ENCODE results near the gene ABHD12. TPM values are rescaled to one million over a fixed set of nuclear protein-coding genes. Genes with fewer than 3 reads are reported as not detected.

Gene ABHD12
- total RNA-seq, 2 donors from 2014 or later: 12.5 to 22.7 TPM

- ATAC-seq (no peak), DNase-seq (no peak)
- Mint-ChIP-seq H3K4me3 (no peak overlapping the region), H3K27me3 (no peaks in the 10 kb centered on the region), H3K36me3 (ENCODE audit: low read depth) (peaks cover 2% of the 10 kb centered on the region), H3K4me1 (peaks cover 6% of the 10 kb centered on the region), H3K27ac (no peak overlapping the region)
- no peaks in the 10 kb centered on the region for H3K9me3 ChIP-seq (ENCODE audit: control insufficient read depth, low read length, poor library complexity, severe bottlenecking)
Measured at GRCh38 chr20:25257756-25258475, 132.7 kb downstream of the ABHD12 start.

GRCh38 chr20:25257130-25257529 lies 133.5 kb downstream of the ABHD12 start:
- Mint-ChIP-seq H3K4me1 (peaks cover 8% of the 10 kb centered on the region), H3K27ac (no peak overlapping the region), H3K27me3 (no peaks in the 10 kb centered on the region), H3K36me3 (ENCODE audit: low read depth) (peaks cover 2% of the 10 kb centered on the region), H3K4me3 (no peak overlapping the region)
- ATAC-seq (no peak), DNase-seq (no peak)
- no peaks in the 10 kb centered on the region for H3K9me3 ChIP-seq (ENCODE audit: control insufficient read depth, low read length, poor library complexity, severe bottlenecking)

GRCh38 chr20:25256226-25256859 lies 134.3 kb downstream of the ABHD12 start:
- Mint-ChIP-seq H3K27ac (no peak overlapping the region), H3K4me1 (peaks cover 11% of the 10 kb centered on the region), H3K27me3 (no peaks in the 10 kb centered on the region), H3K4me3 (no peak overlapping the region), H3K36me3 (ENCODE audit: low read depth) (peaks cover 2% of the 10 kb centered on the region)
- no peaks in the 10 kb centered on the region for H3K9me3 ChIP-seq (ENCODE audit: control insufficient read depth, low read length, poor library complexity, severe bottlenecking)
- ATAC-seq (no peak), DNase-seq (no peak)

GRCh38 chr20:25254986-25255680 lies 135.5 kb downstream of the ABHD12 start:
- Mint-ChIP-seq H3K27ac (no peak overlapping the region), H3K36me3 (ENCODE audit: low read depth) (peaks cover 2% of the 10 kb centered on the region), H3K4me3 (no peak overlapping the region), H3K4me1 (peaks cover 18% of the 10 kb centered on the region), H3K27me3 (no peaks in the 10 kb centered on the region)
- no peak for DNase-seq
- no peaks in the 10 kb centered on the region for H3K9me3 ChIP-seq (ENCODE audit: control insufficient read depth, low read length, poor library complexity, severe bottlenecking)
- no peak for ATAC-seq

GRCh38 chr20:25254571-25254970 lies 136.1 kb downstream of the ABHD12 start:
- H3K4me3 Mint-ChIP-seq: no peak overlapping the region
- peaks cover 17% of the 10 kb centered on the region for H3K4me1 Mint-ChIP-seq
- ATAC-seq (no peak), DNase-seq (no peak)
- peaks cover 2% of the 10 kb centered on the region for H3K36me3 Mint-ChIP-seq (ENCODE audit: low read depth)
- no peak overlapping the region for H3K27ac Mint-ChIP-seq
- H3K9me3 ChIP-seq (ENCODE audit: control insufficient read depth, low read length, poor library complexity, severe bottlenecking): no peaks in the 10 kb centered on the region
- no peaks in the 10 kb centered on the region for H3K27me3 Mint-ChIP-seq

DNA sequence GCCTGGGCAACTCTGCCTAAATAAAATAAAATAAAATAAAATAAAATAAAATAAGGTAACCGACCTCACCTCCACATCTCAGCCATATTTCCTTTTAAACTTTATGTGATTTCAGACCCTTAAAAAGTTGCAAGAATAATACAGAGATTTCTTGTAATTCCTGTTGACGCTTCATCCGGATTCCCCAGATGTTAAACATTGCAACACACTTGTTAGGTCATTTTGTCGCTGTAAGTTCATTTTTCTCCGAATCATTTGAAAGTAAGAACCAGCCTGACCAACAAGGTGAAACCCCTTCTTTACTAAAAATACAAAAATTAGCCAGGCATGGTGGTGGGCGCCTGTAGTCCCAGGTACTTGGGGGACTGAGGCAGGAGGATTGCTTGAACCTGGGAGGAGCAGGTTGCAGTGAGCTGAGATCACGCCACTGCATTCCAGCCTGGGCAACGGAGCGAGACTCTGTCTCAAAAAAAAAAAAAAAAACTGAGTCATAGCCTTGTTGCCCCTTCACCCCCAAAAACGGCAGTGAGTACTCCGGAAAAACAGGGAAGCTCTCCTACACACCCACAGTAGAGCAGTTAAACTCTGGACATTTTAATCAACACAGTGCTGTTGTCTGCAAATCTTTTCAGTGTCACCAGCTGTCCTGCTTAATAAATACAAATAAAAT lies 136.9 kb downstream of the ABHD12 start:
- peaks cover 23% of the 10 kb centered on the region for H3K4me1 Mint-ChIP-seq
- H3K4me3 Mint-ChIP-seq: no peak overlapping the region
- no peaks in the 10 kb centered on the region for H3K27me3 Mint-ChIP-seq
- H3K9me3 ChIP-seq (ENCODE audit: control insufficient read depth, low read length, poor library complexity, severe bottlenecking): no peaks in the 10 kb centered on the region
- ATAC-seq (no peak), DNase-seq (no peak)
- H3K36me3 Mint-ChIP-seq (ENCODE audit: low read depth): peaks cover 1% of the 10 kb centered on the region
- no peak overlapping the region for H3K27ac Mint-ChIP-seq

DNA sequence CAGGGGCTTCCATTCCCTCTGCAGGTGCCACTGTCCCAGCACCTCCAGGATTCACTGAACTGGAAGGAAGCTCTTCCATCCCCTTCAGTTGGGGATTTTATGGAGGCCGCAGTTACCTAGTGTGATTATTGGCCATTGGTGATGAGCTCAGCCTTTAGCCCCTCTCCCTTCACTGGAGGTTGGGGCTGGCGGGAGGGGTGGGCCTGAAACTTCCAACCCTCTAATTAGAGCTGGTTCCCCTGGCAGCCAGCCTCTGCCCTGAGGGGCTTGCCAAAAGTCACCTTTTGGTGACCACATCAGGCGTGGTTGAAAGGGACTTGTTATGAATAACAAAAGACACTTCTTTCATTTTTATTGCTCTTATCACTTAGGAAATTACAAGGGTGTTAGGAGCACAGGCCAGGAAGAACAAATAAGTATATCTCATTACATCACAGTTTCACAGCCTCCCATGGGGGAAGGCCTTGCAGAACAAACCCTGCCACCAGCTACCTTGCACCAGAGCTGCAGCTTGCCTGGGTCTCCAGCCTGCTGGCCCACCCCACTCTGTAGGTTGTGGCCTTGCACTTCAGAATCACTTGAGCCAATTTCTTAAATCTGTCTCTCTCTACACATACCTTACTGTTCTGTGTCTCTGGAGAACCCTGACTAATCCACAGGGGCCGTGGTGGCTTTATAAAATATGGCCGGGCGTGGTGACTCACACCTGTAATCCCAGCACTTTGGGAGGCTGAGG lies 137.8 kb downstream of the ABHD12 start:
- no peaks in the 10 kb centered on the region for H3K36me3 Mint-ChIP-seq (ENCODE audit: low read depth)
- H3K9me3 ChIP-seq (ENCODE audit: control insufficient read depth, low read length, poor library complexity, severe bottlenecking): no peaks in the 10 kb centered on the region
- no peak overlapping the region for H3K27ac Mint-ChIP-seq
- ATAC-seq: no peak
- H3K4me1 Mint-ChIP-seq: peaks cover 24% of the 10 kb centered on the region
- H3K27me3 Mint-ChIP-seq: no peaks in the 10 kb centered on the region
- no peak for DNase-seq
- H3K4me3 Mint-ChIP-seq: no peak overlapping the region

DNA sequence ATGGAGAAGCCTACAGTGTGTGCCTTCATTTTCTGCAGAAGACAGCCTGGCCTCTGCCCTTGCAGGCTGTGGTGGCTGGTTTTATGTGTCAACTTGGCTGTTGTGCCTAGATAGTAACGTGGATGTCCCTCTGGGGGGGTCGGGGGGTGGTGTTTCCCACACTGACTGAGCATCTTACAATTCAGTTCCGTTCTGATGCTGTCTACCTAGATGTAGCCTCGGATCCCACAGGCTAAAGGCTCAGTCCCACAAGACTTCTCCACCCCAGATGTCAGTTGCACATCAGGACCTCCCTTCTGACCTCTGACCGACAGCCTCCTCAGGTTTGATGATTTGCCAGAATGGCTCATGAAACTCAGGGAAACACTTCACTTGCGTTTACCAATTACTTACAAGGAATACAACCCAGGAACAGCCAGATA lies 138.4 kb downstream of the ABHD12 start:
- no peak for ATAC-seq
- H3K4me3 Mint-ChIP-seq: no peak overlapping the region
- no peaks in the 10 kb centered on the region for H3K27me3 Mint-ChIP-seq
- no peak overlapping the region for H3K27ac Mint-ChIP-seq
- H3K4me1 Mint-ChIP-seq: peaks cover 24% of the 10 kb centered on the region
- no peaks in the 10 kb centered on the region for H3K9me3 ChIP-seq (ENCODE audit: control insufficient read depth, low read length, poor library complexity, severe bottlenecking)
- no peaks in the 10 kb centered on the region for H3K36me3 Mint-ChIP-seq (ENCODE audit: low read depth)
- DNase-seq: no peak

DNA sequence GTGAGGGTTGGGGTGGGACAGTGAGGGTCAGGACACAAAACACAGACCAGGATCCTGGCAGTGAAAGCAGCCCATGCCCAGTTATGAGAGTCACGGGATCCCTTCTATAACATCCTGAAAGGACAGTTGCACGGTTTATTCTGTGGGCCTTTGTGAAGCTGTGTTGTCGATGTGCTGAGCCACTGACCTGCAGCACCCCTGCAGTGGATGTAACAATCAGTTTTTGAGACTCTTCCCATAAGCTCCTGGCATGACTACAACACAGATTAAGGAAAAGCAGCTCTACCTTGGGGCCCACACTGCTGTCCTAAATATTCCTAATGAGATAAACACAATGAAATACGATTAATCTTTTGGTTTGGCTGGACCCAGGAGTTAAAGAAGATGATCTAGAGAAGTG lies 139.1 kb downstream of the ABHD12 start:
- ATAC-seq (no peak), DNase-seq (no peak)
- Mint-ChIP-seq H3K4me1 (peaks cover 24% of the 10 kb centered on the region), H3K4me3 (no peak overlapping the region), H3K27me3 (no peaks in the 10 kb centered on the region), H3K36me3 (ENCODE audit: low read depth) (no peaks in the 10 kb centered on the region), H3K27ac (no peak overlapping the region)
- no peaks in the 10 kb centered on the region for H3K9me3 ChIP-seq (ENCODE audit: control insufficient read depth, low read length, poor library complexity, severe bottlenecking)

DNA sequence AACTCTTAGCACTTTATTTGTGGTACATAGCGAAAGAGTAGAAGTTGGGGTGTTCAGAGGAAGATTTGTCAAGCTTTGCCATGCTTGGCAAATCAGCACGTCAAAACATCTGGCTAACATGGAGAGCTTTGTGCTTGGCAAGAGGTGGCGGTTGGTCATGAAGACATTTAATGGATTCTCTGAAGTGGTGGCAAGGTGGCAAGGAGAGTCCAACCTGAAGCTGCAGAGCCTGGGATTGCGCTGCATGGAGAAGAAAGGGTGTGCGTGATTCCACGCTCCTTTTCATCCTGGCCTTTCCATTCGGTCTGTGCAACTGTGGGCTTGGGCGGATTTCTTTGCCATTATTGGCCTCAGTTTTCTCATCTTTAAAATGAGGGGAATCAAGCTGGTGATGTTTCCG lies 139.6 kb downstream of the ABHD12 start:
- no peaks in the 10 kb centered on the region for H3K9me3 ChIP-seq (ENCODE audit: control insufficient read depth, low read length, poor library complexity, severe bottlenecking)
- ATAC-seq: no peak
- H3K4me1 Mint-ChIP-seq: peaks cover 24% of the 10 kb centered on the region

GRCh38 chr20:25250508-25250907 lies 140.1 kb downstream of the ABHD12 start:
- ATAC-seq: no peak
- DNase-seq: no peak
- Mint-ChIP-seq H3K27ac (no peak overlapping the region), H3K27me3 (no peaks in the 10 kb centered on the region), H3K36me3 (ENCODE audit: low read depth) (no peaks in the 10 kb centered on the region), H3K4me1 (peaks cover 24% of the 10 kb centered on the region), H3K4me3 (no peak overlapping the region)
- no peaks in the 10 kb centered on the region for H3K9me3 ChIP-seq (ENCODE audit: control insufficient read depth, low read length, poor library complexity, severe bottlenecking)

More for the DNA sequence above, 139.6 kb downstream of the ABHD12 start:
- DNase-seq: no peak
- Mint-ChIP-seq H3K27me3 (no peaks in the 10 kb centered on the region), H3K36me3 (ENCODE audit: low read depth) (no peaks in the 10 kb centered on the region), H3K4me3 (no peak overlapping the region), H3K27ac (no peak overlapping the region)
